Prostate gland (tissue), 2 donors: ENCODE measurements around the gene PTPRM.

Experiments
- POLR2A ChIP-seq: fragments of 450-650 bp; IDR thresholded peaks from one replicate; pipeline ENCODE4 v1.6.1; 2016; ENCODE audit warnings: antibody characterized with exemption, mild to moderate bottlenecking
- TF ChIP-seq, protein P1 (sequence below), 4 experiments: fragments of 200-600 bp in 2 of 4; fragments of 450-650 bp in 2 of 4; sonication (generic) in 2 of 4; IDR thresholded peaks; 1 replicate in 3 of 4; 2 replicates in 1 of 4; pipeline ENCODE4 v1.5.1; 2016 to 2019; ENCODE audit warnings: antibody characterized with exemption in 4 of 4, mild to moderate bottlenecking in 2 of 4, moderate library complexity in 2 of 4

- TF ChIP-seq, protein P1, sequence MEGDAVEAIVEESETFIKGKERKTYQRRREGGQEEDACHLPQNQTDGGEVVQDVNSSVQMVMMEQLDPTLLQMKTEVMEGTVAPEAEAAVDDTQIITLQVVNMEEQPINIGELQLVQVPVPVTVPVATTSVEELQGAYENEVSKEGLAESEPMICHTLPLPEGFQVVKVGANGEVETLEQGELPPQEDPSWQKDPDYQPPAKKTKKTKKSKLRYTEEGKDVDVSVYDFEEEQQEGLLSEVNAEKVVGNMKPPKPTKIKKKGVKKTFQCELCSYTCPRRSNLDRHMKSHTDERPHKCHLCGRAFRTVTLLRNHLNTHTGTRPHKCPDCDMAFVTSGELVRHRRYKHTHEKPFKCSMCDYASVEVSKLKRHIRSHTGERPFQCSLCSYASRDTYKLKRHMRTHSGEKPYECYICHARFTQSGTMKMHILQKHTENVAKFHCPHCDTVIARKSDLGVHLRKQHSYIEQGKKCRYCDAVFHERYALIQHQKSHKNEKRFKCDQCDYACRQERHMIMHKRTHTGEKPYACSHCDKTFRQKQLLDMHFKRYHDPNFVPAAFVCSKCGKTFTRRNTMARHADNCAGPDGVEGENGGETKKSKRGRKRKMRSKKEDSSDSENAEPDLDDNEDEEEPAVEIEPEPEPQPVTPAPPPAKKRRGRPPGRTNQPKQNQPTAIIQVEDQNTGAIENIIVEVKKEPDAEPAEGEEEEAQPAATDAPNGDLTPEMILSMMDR (IDR thresholded peaks at IDR 0.05), result no peak
- no peak for TF ChIP-seq POLR2A
Measured at GRCh38 chr18:7958081-7958896, 391.2 kb downstream of the PTPRM start.
